Lower leg skin (tissue), 3 donors: ENCODE measurements around the gene ANK2.

Source experiments
- POLR2A ChIP-seq, 2 donors: fragments of 450-650 bp; IDR thresholded peaks; one replicate each; pipeline ENCODE4 v1.6.1; 2016 to 2017; ENCODE audit warnings: antibody characterized with exemption in 2 of 2, mild to moderate bottlenecking in 1 of 2, moderate library complexity in 1 of 2
- TF ChIP-seq, protein P1 (sequence below), 3 donors: fragments of 450-650 bp; IDR thresholded peaks; one replicate each; pipeline ENCODE4 v1.5.1; 2016; ENCODE audit warnings: antibody characterized with exemption in 3 of 3, mild to moderate bottlenecking in 3 of 3, moderate library complexity in 2 of 3

DNA sequence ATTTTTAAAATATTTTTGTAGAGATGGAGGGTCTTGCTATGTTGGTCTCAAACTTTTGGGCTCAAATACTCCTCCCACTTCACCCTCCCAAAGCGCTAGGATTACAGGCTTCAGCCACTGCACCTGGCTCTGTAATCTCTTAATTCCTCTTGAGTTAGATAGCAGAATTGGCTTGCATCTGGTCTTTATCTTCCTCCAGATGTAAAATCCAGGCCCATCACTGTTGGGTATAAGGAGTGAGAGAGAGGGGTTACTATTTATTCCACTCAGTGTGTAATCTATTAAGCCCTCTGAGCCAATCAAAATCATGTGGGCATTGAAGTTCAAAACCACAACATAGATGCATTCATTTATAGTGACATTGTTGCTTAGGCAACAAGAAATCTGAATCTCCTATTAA is 33.9 kb downstream of the ANK2 start:
- TF ChIP-seq, protein P1, sequence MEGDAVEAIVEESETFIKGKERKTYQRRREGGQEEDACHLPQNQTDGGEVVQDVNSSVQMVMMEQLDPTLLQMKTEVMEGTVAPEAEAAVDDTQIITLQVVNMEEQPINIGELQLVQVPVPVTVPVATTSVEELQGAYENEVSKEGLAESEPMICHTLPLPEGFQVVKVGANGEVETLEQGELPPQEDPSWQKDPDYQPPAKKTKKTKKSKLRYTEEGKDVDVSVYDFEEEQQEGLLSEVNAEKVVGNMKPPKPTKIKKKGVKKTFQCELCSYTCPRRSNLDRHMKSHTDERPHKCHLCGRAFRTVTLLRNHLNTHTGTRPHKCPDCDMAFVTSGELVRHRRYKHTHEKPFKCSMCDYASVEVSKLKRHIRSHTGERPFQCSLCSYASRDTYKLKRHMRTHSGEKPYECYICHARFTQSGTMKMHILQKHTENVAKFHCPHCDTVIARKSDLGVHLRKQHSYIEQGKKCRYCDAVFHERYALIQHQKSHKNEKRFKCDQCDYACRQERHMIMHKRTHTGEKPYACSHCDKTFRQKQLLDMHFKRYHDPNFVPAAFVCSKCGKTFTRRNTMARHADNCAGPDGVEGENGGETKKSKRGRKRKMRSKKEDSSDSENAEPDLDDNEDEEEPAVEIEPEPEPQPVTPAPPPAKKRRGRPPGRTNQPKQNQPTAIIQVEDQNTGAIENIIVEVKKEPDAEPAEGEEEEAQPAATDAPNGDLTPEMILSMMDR (IDR thresholded peaks at IDR 0.05) = no peak
- no peak for TF ChIP-seq POLR2A (IDR thresholded peaks at IDR 0.05)
